NCI-H146 (cell line): ENCODE measurements around the gene ODAD4.

ENCODE experiments used
- DNase-seq: peaks from one replicate; lab custom pipeline; 2025; lab: John Stamatoyannopoulos, UW

ODAD4 gene

GRCh38 chr17:41930009-41930832 is at the start of gene ODAD4:
ODAD4 (plus strand) TSS chr17:41930617; CDS start chr17:41930724, 107 bp downstream.
- DNase-seq, result peak; percentile 95

GRCh38 chr17:41882756-41883155 is 47.7 kb upstream of the ODAD4 start:
- DNase-seq, result no peak

GRCh38 chr17:41885733-41886132 is 44.7 kb upstream of the ODAD4 start:
- DNase-seq, result no peak

- DNase-seq, result no peak
Measured at GRCh38 chr17:41888332-41888965, 42.0 kb upstream of the ODAD4 start.

- no peak for DNase-seq
Measured at GRCh38 chr17:41891135-41892020, 39.0 kb upstream of the ODAD4 start.

GRCh38 chr17:41892021-41892376 is 38.4 kb upstream of the ODAD4 start:
- no peak for DNase-seq

- DNase-seq, result no peak
Measured at GRCh38 chr17:41893384-41893783, 37.0 kb upstream of the ODAD4 start.

GRCh38 chr17:41894791-41895331 is 35.6 kb upstream of the ODAD4 start:
- DNase-seq, result no peak

GRCh38 chr17:41895617-41896016 is 34.8 kb upstream of the ODAD4 start:
- no peak for DNase-seq

GRCh38 chr17:41896726-41897125 is 33.7 kb upstream of the ODAD4 start:
- DNase-seq, result no peak

- DNase-seq, result no peak
Measured at GRCh38 chr17:41901646-41902045, 28.8 kb upstream of the ODAD4 start.

GRCh38 chr17:41904242-41904841 is 26.1 kb upstream of the ODAD4 start:
- no peak for DNase-seq

- DNase-seq, result no peak
Measured at GRCh38 chr17:41905172-41905571, 25.2 kb upstream of the ODAD4 start.

- no peak for DNase-seq
Measured at GRCh38 chr17:41906465-41907184, 23.8 kb upstream of the ODAD4 start.

GRCh38 chr17:41907185-41907556 is 23.2 kb upstream of the ODAD4 start:
- no peak for DNase-seq

GRCh38 chr17:41907633-41908539 is 22.5 kb upstream of the ODAD4 start:
- no peak for DNase-seq

- DNase-seq, result no peak
Measured at GRCh38 chr17:41909088-41909487, 21.3 kb upstream of the ODAD4 start.

GRCh38 chr17:41910701-41911391 is 19.6 kb upstream of the ODAD4 start:
- DNase-seq, result no peak

- DNase-seq, result no peak
Measured at GRCh38 chr17:41912925-41913324, 17.5 kb upstream of the ODAD4 start.

- no peak for DNase-seq
Measured at GRCh38 chr17:41913798-41914197, 16.6 kb upstream of the ODAD4 start.
